ENCODE data around the gene STYXL1.

Gene STYXL1

DNA sequence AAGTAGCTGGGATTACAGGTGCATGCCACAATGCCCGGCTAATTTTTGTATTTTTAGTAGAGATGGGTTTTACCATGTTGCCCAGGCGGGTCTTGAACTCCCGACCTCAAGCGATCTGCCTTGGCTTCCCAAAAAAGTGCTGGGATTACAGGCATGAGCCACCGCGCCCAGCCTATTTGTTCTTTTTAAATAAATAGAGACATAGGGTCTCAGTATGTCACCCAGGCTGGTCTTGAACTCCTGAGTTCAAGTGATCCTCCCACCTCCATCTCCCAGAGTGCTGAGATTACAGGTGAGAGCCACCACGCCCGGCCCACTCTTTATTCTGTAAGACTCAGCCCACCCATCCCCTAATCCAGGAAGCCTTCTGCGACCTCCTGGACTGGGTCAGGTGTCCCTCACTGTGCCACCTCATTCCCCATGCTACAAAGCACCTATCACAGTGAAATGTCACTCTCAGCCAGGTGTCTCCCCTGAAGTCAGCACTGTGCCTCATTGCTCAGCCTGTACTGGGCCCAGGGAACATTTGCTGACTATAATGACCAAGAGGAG is 56.2 kb downstream of the STYXL1 start:
- no peak for DNase-seq

DNA sequence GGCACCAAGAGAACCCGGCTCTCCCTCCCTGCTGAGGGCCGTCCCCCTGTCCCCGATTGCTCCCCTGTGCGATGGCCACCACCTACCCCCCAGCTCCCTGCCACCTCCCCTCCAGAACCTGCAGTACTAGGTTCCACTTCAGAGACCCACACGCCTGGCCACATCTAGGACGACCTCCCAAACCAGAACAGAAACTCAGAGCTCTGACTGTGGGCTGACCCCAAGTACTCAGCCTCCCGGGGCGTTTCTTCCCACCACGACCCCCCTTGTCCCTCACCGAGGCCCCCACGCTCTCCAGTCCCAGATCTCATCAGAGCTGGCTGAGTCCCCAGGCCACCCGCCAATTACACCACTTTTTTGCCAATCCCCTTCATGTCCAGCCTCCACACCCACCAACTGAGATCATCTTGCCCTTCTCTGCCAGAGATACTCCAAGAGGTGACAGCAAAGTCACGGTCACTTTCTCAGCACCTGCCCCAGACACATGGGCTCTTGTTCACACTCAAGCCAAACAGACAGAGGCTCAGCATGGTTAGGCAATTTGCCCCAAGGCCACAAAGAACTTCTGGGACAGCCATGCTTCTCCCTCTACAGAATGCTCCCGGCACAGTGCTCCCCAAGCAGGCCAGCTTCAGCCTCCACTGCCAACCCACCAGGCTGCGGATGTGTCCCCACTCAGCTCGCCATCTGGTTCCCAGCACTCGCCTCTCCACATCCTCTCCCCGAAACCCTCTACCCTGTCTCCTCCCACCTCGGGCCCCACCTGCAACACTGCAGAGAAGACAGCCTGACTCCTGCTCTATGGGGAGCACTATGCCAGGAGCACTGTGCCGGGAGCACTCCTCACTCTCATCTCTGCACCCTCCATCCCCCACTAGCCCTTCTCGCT is 58.1 kb downstream of the STYXL1 start:
- no peak for DNase-seq

DNA sequence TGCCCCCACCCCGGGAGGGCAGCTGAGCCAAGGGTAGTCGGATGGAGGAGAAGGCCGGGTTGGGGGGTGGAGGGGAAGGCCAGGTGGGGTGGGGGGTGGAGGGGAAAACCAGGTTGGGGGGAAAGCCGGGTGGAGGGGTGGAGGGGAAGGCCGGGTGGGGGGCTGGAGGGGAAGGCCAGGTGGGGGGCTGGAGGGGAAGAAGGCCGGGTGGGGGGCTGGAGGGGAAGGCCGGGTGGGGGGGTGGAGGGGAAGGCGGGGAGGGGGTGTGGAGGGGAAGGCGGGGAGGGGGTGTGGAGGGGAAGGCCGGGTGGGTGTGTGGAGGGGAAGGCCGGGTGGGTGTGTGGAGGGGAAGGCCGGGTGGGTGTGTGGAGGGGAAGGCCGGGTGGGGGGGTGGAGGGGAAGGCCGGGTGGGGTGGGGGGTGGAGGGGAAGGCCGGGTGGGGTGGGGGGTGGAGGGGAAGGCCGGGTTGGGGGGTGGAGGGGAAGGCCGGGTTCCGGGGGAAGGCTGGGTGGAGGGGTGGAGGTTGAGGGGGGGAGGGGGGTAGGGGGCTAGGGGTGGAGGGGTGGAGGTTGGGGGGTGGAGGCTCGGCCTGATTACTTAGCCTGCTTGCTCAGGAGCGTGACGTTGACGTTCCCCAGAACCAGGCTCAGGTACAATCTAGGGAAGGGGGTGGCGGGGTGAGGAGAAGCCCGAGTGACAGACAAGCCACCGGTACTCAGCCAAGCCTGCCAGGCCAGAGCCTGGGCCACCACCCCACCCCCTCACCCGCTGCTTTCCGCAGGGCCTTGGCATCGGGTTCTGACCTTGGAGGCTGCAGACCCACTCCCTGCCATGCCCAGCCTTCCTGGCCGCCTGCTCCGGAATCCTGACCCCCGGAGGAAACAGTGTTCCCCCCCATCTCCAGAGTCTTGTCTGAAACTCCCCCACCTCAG is 59.0 kb downstream of the STYXL1 start:
- DNase-seq, result no peak

GRCh38 chr7:75987805-75988567 is 59.8 kb downstream of the STYXL1 start:
- DNase-seq, result no peak

- DNase-seq, result no peak
Measured at GRCh38 chr7:75987026-75987804, 60.6 kb downstream of the STYXL1 start.

DNA sequence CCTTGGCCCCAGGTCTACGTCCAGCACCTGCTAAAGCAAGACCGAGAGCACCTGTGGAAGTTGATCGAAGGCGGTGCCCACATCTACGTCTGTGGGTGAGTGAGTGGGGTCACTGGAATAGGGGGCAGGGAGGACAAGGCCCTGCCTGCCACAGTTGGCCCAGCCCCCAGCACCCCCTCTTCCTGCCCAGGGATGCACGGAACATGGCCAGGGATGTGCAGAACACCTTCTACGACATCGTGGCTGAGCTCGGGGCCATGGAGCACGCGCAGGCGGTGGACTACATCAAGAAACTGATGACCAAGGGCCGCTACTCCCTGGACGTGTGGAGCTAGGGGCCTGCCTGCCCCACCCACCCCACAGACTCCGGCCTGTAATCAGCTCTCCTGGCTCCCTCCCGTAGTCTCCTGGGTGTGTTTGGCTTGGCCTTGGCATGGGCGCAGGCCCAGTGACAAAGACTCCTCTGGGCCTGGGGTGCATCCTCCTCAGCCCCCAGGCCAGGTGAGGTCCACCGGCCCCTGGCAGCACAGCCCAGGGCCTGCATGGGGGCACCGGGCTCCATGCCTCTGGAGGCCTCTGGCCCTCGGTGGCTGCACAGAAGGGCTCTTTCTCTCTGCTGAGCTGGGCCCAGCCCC is 61.5 kb downstream of the STYXL1 start:
- no peak for DNase-seq

DNA sequence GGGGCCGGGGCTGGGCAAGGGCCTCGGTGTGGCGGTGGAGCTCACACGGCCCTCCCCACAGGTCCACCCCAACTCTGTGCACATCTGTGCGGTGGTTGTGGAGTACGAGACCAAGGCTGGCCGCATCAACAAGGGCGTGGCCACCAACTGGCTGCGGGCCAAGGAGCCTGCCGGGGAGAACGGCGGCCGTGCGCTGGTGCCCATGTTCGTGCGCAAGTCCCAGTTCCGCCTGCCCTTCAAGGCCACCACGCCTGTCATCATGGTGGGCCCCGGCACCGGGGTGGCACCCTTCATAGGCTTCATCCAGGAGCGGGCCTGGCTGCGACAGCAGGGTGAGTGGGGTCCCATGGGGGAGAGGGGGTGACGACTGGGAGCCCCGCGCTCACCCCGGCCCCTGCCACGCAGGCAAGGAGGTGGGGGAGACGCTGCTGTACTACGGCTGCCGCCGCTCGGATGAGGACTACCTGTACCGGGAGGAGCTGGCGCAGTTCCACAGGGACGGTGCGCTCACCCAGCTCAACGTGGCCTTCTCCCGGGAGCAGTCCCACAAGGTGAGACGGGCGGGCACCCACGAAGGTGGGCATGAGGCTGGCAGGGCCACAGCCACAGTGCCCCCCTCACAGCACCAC is 62.2 kb downstream of the STYXL1 start:
- DNase-seq, result no peak

DNA sequence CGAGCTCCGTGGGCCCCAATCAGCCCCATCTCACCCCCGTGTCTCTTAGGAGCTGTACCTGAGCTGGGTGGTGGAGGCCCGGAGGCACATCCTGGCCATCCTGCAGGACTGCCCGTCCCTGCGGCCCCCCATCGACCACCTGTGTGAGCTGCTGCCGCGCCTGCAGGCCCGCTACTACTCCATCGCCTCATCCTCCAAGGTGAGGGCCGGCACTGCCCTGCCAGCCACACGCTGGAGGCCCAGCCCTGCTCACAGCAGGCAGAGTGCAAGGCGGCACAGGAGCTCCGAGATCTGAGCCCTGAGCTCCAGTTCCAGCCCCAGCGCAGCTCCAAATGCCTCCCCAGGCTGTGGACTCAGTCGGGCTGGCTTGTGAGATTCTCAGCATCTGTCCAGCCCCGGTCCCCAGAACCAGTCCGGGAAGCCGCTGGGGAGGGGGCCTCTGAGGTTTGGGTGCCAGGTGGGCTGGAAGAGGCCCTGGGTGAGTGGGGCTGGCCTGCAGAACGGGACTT is 62.7 kb downstream of the STYXL1 start:
- DNase-seq, result no peak

- no peak for DNase-seq
Measured at GRCh38 chr7:75984130-75985008, 63.4 kb downstream of the STYXL1 start.

DNA sequence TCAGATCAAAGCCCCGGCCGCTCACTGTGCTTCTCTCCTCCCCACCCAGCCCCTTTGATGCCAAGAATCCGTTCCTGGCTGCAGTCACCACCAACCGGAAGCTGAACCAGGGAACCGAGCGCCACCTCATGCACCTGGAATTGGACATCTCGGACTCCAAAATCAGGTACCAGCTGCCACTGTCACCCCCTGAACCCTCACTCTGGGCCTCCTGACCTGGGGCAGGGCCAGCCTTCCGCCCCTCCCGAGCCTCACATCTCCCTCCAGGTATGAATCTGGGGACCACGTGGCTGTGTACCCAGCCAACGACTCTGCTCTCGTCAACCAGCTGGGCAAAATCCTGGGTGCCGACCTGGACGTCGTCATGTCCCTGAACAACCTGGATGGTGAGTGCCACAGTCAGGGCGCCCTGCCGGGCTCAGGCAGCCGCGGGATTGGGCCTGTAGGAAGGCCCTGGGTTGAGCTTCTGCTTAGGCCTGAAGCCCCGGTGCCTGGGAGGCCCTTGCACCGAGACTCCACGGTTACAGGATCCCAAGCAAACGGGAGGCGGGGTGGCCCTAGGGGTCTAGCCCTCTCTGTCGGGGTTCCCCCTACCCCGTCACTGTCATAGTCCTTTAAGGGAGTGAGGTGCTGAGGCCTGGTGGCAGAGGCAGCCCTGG is 64.2 kb downstream of the STYXL1 start:
- no peak for DNase-seq

GRCh38 chr7:75982306-75983064 is 65.3 kb downstream of the STYXL1 start:
- no peak for DNase-seq

GRCh38 chr7:75981453-75982305 is 66.1 kb downstream of the STYXL1 start:
- DNase-seq, result no peak

DNA sequence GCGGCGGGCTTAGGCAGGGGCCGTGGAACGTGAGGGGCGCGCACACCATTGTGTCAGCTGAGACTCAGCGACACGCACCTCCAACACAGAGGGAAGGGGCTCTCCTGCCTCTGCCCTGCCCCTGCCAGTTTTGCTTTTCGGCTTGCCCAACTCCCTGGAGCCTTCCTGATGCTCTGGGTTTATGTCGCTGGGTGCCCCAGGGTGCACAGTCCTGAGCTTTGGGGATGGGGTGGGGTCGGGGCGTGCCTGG is 66.7 kb downstream of the STYXL1 start:
- no peak for DNase-seq

DNA sequence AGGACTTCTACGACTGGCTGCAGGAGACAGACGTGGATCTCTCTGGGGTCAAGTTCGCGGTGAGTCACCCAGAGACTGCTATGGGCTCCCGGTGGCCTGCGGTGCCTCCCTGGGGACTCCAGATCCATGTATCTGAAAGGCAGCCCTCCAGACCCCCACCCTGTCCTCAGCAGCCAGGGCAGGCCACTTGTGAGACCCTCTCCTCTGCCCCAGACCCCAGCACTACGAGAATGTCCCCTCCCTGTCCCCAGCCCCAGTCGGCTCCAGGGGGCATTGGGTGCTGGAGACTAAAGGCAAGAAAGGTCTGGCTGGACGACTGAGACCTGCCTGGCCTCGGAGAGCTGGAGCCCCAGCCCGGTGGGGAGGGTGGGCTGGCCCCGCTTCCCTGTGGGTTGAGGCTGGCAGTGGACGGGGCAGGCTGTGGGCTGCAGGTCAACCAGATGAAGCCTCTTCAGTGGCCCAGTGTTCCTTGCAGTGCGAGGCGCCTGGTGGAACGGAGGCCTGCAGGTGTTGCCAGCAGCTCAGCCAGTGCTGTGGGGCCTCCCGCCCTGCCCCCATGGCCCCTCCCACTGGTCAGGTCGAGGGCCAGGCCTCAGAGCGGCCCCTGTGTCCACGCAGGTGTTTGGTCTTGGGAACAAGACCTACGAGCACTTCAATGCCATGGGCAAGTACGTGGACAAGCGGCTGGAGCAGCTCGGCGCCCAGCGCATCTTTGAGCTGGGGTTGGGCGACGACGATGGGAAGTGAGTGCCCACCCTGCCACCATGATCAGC is 67.2 kb downstream of the STYXL1 start:
- DNase-seq, result no peak

DNA sequence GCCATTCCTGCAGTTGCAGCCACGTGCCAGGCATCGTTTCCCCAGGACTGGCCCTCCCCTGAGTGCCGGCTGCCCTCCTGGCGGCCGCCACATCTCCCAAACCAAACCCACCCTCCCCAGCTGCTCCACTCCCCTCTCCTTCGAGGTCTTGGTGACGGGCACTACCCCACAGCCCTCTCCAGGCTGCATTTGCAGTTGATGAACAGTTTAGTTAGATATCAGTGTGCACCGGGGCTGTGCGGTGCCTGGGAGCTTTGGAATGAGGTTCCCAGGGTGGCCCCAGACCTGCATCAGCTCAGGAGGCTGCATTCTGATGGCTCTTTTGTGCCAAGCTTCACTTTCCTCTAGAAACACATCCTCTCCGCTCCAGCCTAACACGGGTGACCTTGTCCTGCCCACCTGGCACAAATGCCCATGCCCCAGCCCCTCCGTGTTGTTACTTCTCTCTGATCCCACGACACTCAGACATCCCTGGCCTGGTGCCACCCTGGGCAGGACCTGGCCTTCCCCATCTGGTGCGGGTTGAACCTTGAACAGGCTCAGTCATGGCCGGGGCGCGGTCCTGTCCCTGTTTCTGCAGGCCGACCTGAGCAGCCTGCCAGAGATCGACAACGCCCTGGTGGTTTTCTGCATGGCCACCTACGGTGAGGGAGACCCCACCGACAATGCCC is 67.9 kb downstream of the STYXL1 start:
- no peak for DNase-seq

GRCh38 chr7:75977743-75978142 is 70.1 kb downstream of the STYXL1 start:
- no peak for DNase-seq

Measured in NCI-H1436 treated with DMSO at 0.1 percent for 48 hours (cell line).